Measurements from ENCODE around the gene CPT1C.
A peak's percentile ranks its signal among the peaks of the same experiment; 100 is the strongest.

The CPT1C gene

GRCh38 chr19:49681830-49682229 lies 9.1 kb upstream of the CPT1C start:
- no peak for DNase-seq (ENCODE audit: low spot score)

GRCh38 chr19:49682274-49682673 lies 8.6 kb upstream of the CPT1C start:
- DNase-seq (ENCODE audit: low spot score) = no peak

- DNase-seq (ENCODE audit: low spot score) = no peak
These were observed 7.1 kb upstream of the CPT1C start for GRCh38 chr19:49683814-49684250.

- DNase-seq (ENCODE audit: low spot score) = peak; percentile 68
These were observed 6.5 kb upstream of the CPT1C start for GRCh38 chr19:49684251-49684982.

- no peak for DNase-seq (ENCODE audit: low spot score)
These were observed 5.8 kb upstream of the CPT1C start for GRCh38 chr19:49684983-49685553.

- no peak for DNase-seq (ENCODE audit: low spot score)
These were observed 5.0 kb upstream of the CPT1C start for GRCh38 chr19:49685845-49686332.

- no peak for DNase-seq (ENCODE audit: low spot score)
These were observed 4.3 kb upstream of the CPT1C start for GRCh38 chr19:49686503-49687088.

GRCh38 chr19:49687150-49687549 lies 3.8 kb upstream of the CPT1C start:
- no peak for DNase-seq (ENCODE audit: low spot score)

- no peak for DNase-seq (ENCODE audit: low spot score)
These were observed 3.2 kb upstream of the CPT1C start for GRCh38 chr19:49687566-49688316.

- no peak for DNase-seq (ENCODE audit: low spot score)
These were observed 2.3 kb upstream of the CPT1C start for GRCh38 chr19:49688531-49689132.

GRCh38 chr19:49689133-49690078 lies 1.5 kb upstream of the CPT1C start, which contains the start of gene ADM5:
TSS of gene ADM5 (plus strand) at chr19:49689594. CDS start at chr19:49689838, 244 bp downstream.
- no peak for DNase-seq (ENCODE audit: low spot score)

- peak; percentile 38 for DNase-seq (ENCODE audit: low spot score)
These were observed 749 bp upstream of the CPT1C start for GRCh38 chr19:49690079-49690655.

- peak; percentile 74 for DNase-seq (ENCODE audit: low spot score)
These were observed 579 bp downstream of the CPT1C start for GRCh38 chr19:49691243-49692146.

- DNase-seq (ENCODE audit: low spot score) = no peak
These were observed 1.2 kb downstream of the CPT1C start for GRCh38 chr19:49692147-49692506.

- DNase-seq (ENCODE audit: low spot score) = no peak
These were observed 5.2 kb downstream of the CPT1C start for GRCh38 chr19:49696115-49696514.

- no peak for DNase-seq (ENCODE audit: low spot score)
These were observed 5.9 kb downstream of the CPT1C start for GRCh38 chr19:49696865-49697264.

GRCh38 chr19:49699364-49699763 lies 8.4 kb downstream of the CPT1C start:
- DNase-seq (ENCODE audit: low spot score) = no peak

GRCh38 chr19:49700563-49700962 lies 9.6 kb downstream of the CPT1C start:
- no peak for DNase-seq (ENCODE audit: low spot score)

GRCh38 chr19:49701271-49701786 lies 10.4 kb downstream of the CPT1C start:
- DNase-seq (ENCODE audit: low spot score) = no peak

Measured in D341Med (cell line).